ENCODE measurements around the gene RAP1GDS1. TPM values are rescaled to one million over a fixed set of nuclear protein-coding genes. Genes with fewer than 3 reads are reported as not detected.
"Not testable (repeated sequence)": the region's sequence is repeated elsewhere in the genome, so short reads cannot be mapped to it uniquely, and the experiment has no call there.

Gene RAP1GDS1
- polyA plus RNA-seq, 3 donors, result 23.6 to 37.9 (median 37.8) TPM

- H3K4me2 ChIP-seq (replicated peaks; ENCODE audit: extremely low read depth, low read length, poor library complexity, severe bottlenecking), result no peak overlapping the region
- peaks cover 0 to 38% of the 10 kb centered on the region in 2 donors for H3K36me3 ChIP-seq (replicated peaks in 1 of 2; ENCODE audit: control insufficient read depth in 1 of 2, insufficient read depth in 2 of 2, low read length in 2 of 2)
- peaks cover 17 to 18% of the 10 kb centered on the region in 2 donors for H3K9me3 ChIP-seq (replicated peaks in 1 of 2; ENCODE audit: control insufficient read depth in 1 of 2, insufficient read depth in 1 of 2, low read length in 2 of 2)
- no peak for TF ChIP-seq CTCF (IDR thresholded peaks at IDR 0.05)
- H3K36me3 Mint-ChIP-seq, result peaks cover 36 to 52% of the 10 kb centered on the region in 2 donors
- no peak overlapping the region for H3K27ac Mint-ChIP-seq
- no peaks in the 10 kb centered on the region for H3K27me3 ChIP-seq (ENCODE audit: control insufficient read depth in 2 of 2, insufficient read depth in 2 of 2, low read length in 2 of 2)
- H3K4me1 Mint-ChIP-seq, result no peaks in the 10 kb centered on the region
- DNase-seq, result no peak
- intact Hi-C loops (cut with micrococcal nuclease), result no loop called here
- no peak overlapping the region for H3K27ac ChIP-seq (ENCODE audit: low read depth in 1 of 2, low read length in 2 of 2)
- H3K27me3 Mint-ChIP-seq (ENCODE audit: low read depth in 3 of 3), result no peaks in the 10 kb centered on the region
- no peaks in the 10 kb centered on the region for H4K20me1 ChIP-seq (ENCODE audit: insufficient read depth, low read length)
- no peak overlapping the region for H3K4me3 Mint-ChIP-seq
- no peak overlapping the region for H3K9ac ChIP-seq (ENCODE audit: insufficient read depth, low read length, poor library complexity, severe bottlenecking)
- H3K79me2 ChIP-seq (ENCODE audit: insufficient read depth, low read length), result no peaks in the 10 kb centered on the region
- H3K9me3 Mint-ChIP-seq, result peaks cover 18 to 28% (median 22%) of the 10 kb centered on the region in 7 donors
- H3K4me3 ChIP-seq (replicated peaks in 1 of 3; ENCODE audit: low read depth in 2 of 3, low read length in 3 of 3), result no peak overlapping the region
- no peaks in the 10 kb centered on the region for H3K4me1 ChIP-seq (ENCODE audit: control insufficient read depth in 1 of 2, insufficient read depth in 2 of 2, low read length in 2 of 2)
- H2AFZ ChIP-seq (ENCODE audit: insufficient read depth, low read depth, low read length, poor library complexity, severe bottlenecking), result no peak overlapping the region
These were observed 102.2 kb downstream of the RAP1GDS1 start for GRCh38 chr4:98363431-98363830.

- H3K36me3 ChIP-seq (replicated peaks in 1 of 2; ENCODE audit: control insufficient read depth in 1 of 2, insufficient read depth in 2 of 2, low read length in 2 of 2), result peaks cover 0 to 46% of the 10 kb centered on the region in 2 donors
- 100% methylated on average over 2 of the region's 3 CpGs for WGBS (ENCODE audit: insufficient coverage)
- H3K4me3 ChIP-seq (replicated peaks in 1 of 3; ENCODE audit: low read depth in 2 of 3, low read length in 3 of 3); H3K9ac ChIP-seq (ENCODE audit: insufficient read depth, low read length, poor library complexity, severe bottlenecking); H3K4me1 Mint-ChIP-seq; H3K27ac ChIP-seq (ENCODE audit: low read depth in 1 of 2, low read length in 2 of 2); H4K20me1 ChIP-seq (ENCODE audit: insufficient read depth, low read length); H3K4me3 Mint-ChIP-seq; H3K27me3 ChIP-seq (ENCODE audit: control insufficient read depth in 2 of 2, insufficient read depth in 2 of 2, low read length in 2 of 2); H2AFZ ChIP-seq (ENCODE audit: insufficient read depth, low read depth, low read length, poor library complexity, severe bottlenecking); H3K79me2 ChIP-seq (ENCODE audit: insufficient read depth, low read length); H3K4me2 ChIP-seq (replicated peaks; ENCODE audit: extremely low read depth, low read length, poor library complexity, severe bottlenecking); intact Hi-C loops (cut with micrococcal nuclease); H3K27ac Mint-ChIP-seq; H3K4me1 ChIP-seq (ENCODE audit: control insufficient read depth in 1 of 2, insufficient read depth in 2 of 2, low read length in 2 of 2); H3K27me3 Mint-ChIP-seq (ENCODE audit: low read depth in 3 of 3); DNase-seq: not testable (repeated sequence)
- Mint-ChIP-seq H3K9me3 (peaks cover 21 to 32% (median 28%) of the 10 kb centered on the region in 7 donors), H3K36me3 (peaks cover 49 to 66% of the 10 kb centered on the region in 2 donors)
- H3K9me3 ChIP-seq (replicated peaks in 1 of 2; ENCODE audit: control insufficient read depth in 1 of 2, insufficient read depth in 1 of 2, low read length in 2 of 2), result peaks cover 20 to 26% of the 10 kb centered on the region in 2 donors
These were observed 105.1 kb downstream of the RAP1GDS1 start for GRCh38 chr4:98366275-98366674.

GRCh38 chr4:98368000-98368399, 106.8 kb downstream of the RAP1GDS1 start:
- H3K4me3 Mint-ChIP-seq; H4K20me1 ChIP-seq (ENCODE audit: insufficient read depth, low read length); H3K27me3 ChIP-seq (ENCODE audit: control insufficient read depth in 2 of 2, insufficient read depth in 2 of 2, low read length in 2 of 2); H3K4me3 ChIP-seq (replicated peaks in 1 of 3; ENCODE audit: low read depth in 2 of 3, low read length in 3 of 3); H3K27me3 Mint-ChIP-seq (ENCODE audit: low read depth in 3 of 3); DNase-seq; H3K9ac ChIP-seq (ENCODE audit: insufficient read depth, low read length, poor library complexity, severe bottlenecking); H3K27ac Mint-ChIP-seq; H2AFZ ChIP-seq (ENCODE audit: insufficient read depth, low read depth, low read length, poor library complexity, severe bottlenecking); H3K4me1 ChIP-seq (ENCODE audit: control insufficient read depth in 1 of 2, insufficient read depth in 2 of 2, low read length in 2 of 2); H3K4me2 ChIP-seq (replicated peaks; ENCODE audit: extremely low read depth, low read length, poor library complexity, severe bottlenecking); intact Hi-C loops (cut with micrococcal nuclease); H3K27ac ChIP-seq (ENCODE audit: low read depth in 1 of 2, low read length in 2 of 2); H3K79me2 ChIP-seq (ENCODE audit: insufficient read depth, low read length); H3K4me1 Mint-ChIP-seq: not testable (repeated sequence)
- H3K9me3 Mint-ChIP-seq, result peaks cover 21 to 32% (median 28%) of the 10 kb centered on the region in 7 donors
- Histone ChIP-seq H3K9me3 (replicated peaks in 1 of 2; ENCODE audit: control insufficient read depth in 1 of 2, insufficient read depth in 1 of 2, low read length in 2 of 2) (peaks cover 20 to 26% of the 10 kb centered on the region in 2 donors), H3K36me3 (replicated peaks in 1 of 2; ENCODE audit: control insufficient read depth in 1 of 2, insufficient read depth in 2 of 2, low read length in 2 of 2) (peaks cover 0 to 55% of the 10 kb centered on the region in 2 donors)
- 100% methylated on average over 1 of the region's 3 CpGs for WGBS (ENCODE audit: insufficient coverage)
- peaks cover 43 to 70% of the 10 kb centered on the region in 2 donors for H3K36me3 Mint-ChIP-seq

All from CD14-positive monocyte (primary cell).